ENCODE results near the gene ZNF710.

ZNF710 gene

GRCh38 chr15:90019611-90020010 lies 18.5 kb downstream of the ZNF710 start:
- no peak for DNase-seq (ENCODE audit: low spot score)

GRCh38 chr15:90020021-90020735 lies 19.1 kb downstream of the ZNF710 start:
- DNase-seq (ENCODE audit: low spot score) = no peak

GRCh38 chr15:90020936-90021507 lies 19.9 kb downstream of the ZNF710 start:
- DNase-seq (ENCODE audit: low spot score) = no peak

- no peak for DNase-seq (ENCODE audit: low spot score)
Observed at GRCh38 chr15:90022345-90022744, 21.2 kb downstream of the ZNF710 start.

- DNase-seq (ENCODE audit: low spot score) = no peak
Observed at GRCh38 chr15:90022905-90023700, 22.0 kb downstream of the ZNF710 start.

- no peak for DNase-seq (ENCODE audit: low spot score)
Observed at GRCh38 chr15:90024406-90024805, 23.3 kb downstream of the ZNF710 start.

- DNase-seq (ENCODE audit: low spot score) = no peak
Observed at GRCh38 chr15:90025489-90026033, 24.4 kb downstream of the ZNF710 start.

GRCh38 chr15:90028376-90028944 lies 27.3 kb downstream of the ZNF710 start:
- DNase-seq (ENCODE audit: low spot score) = no peak

- DNase-seq (ENCODE audit: low spot score) = peak; percentile 82
Observed at GRCh38 chr15:90029024-90029423, 27.9 kb downstream of the ZNF710 start.

- no peak for DNase-seq (ENCODE audit: low spot score)
Observed at GRCh38 chr15:90030376-90030775, 29.3 kb downstream of the ZNF710 start.

- DNase-seq (ENCODE audit: low spot score) = no peak
Observed at GRCh38 chr15:90031231-90031791, 30.2 kb downstream of the ZNF710 start.

GRCh38 chr15:90033006-90033405 lies 31.9 kb downstream of the ZNF710 start:
- DNase-seq (ENCODE audit: low spot score) = no peak

GRCh38 chr15:90033448-90033847 lies 32.3 kb downstream of the ZNF710 start:
- no peak for DNase-seq (ENCODE audit: low spot score)

- peak; percentile 77 for DNase-seq (ENCODE audit: low spot score)
Observed at GRCh38 chr15:90035095-90035839, 34.1 kb downstream of the ZNF710 start.

- DNase-seq (ENCODE audit: low spot score) = no peak
Observed at GRCh38 chr15:90035840-90036230, 34.7 kb downstream of the ZNF710 start.

- DNase-seq (ENCODE audit: low spot score) = no peak
Observed at GRCh38 chr15:90036343-90036742, 35.2 kb downstream of the ZNF710 start.

GRCh38 chr15:90036806-90037510 lies 35.8 kb downstream of the ZNF710 start:
- DNase-seq (ENCODE audit: low spot score) = no peak

GRCh38 chr15:90037511-90037860 lies 36.4 kb downstream of the ZNF710 start:
- DNase-seq (ENCODE audit: low spot score) = no peak

GRCh38 chr15:90037961-90038631 lies 37.0 kb downstream of the ZNF710 start:
- no peak for DNase-seq (ENCODE audit: low spot score)

- DNase-seq (ENCODE audit: low spot score) = peak; percentile 78
Observed at GRCh38 chr15:90038632-90039095, 37.5 kb downstream of the ZNF710 start.
